Upper lobe of left lung (tissue), 4 donors: ENCODE measurements around the gene RNF103.

ENCODE experiments used
- EP300 ChIP-seq, 4 donors: sonication (generic); formaldehyde crosslinking; IDR thresholded peaks; one replicate each; pipeline ENCODE4 v1.5.1; 2017; ENCODE audit warnings: antibody characterized with exemption in 4 of 4, control low read depth in 2 of 4
- POLR2A ChIP-seq, 4 donors: fragments of 450-650 bp; IDR thresholded peaks; one replicate each; pipeline ENCODE4 v1.5.1; 2016 to 2017; ENCODE audit warnings: antibody characterized with exemption in 4 of 4, mild to moderate bottlenecking in 2 of 4
- TF ChIP-seq, protein P1 (sequence below), 6 experiments: fragments of 450-650 bp in 4 of 6; fragments of 200-600 bp in 2 of 6; sonication (generic) in 2 of 6; IDR thresholded peaks; one replicate each; pipeline ENCODE4 v1.5.1; 2016 to 2019; ENCODE audit warnings: antibody characterized with exemption in 6 of 6

DNA sequence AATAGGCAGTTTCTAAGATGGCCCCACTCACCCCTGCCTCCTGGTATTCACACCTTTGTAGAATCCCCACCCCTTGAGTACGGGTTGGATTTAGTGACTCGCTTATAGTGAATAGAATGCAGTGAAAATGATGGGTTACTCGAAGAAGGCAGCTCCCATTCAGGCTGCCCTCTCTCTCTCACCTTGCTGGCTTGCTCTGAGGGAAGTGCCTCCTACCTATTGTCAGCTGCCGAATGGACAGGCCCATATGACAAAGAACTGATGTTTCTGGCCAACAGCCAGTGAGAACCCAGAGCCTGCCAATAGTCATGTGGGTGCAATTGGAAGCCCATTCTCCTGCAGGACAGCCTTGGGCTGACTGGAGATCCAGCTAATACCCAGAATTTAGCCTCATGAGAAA is 22.1 kb upstream of the RNF103 start:
- TF ChIP-seq, protein P1, sequence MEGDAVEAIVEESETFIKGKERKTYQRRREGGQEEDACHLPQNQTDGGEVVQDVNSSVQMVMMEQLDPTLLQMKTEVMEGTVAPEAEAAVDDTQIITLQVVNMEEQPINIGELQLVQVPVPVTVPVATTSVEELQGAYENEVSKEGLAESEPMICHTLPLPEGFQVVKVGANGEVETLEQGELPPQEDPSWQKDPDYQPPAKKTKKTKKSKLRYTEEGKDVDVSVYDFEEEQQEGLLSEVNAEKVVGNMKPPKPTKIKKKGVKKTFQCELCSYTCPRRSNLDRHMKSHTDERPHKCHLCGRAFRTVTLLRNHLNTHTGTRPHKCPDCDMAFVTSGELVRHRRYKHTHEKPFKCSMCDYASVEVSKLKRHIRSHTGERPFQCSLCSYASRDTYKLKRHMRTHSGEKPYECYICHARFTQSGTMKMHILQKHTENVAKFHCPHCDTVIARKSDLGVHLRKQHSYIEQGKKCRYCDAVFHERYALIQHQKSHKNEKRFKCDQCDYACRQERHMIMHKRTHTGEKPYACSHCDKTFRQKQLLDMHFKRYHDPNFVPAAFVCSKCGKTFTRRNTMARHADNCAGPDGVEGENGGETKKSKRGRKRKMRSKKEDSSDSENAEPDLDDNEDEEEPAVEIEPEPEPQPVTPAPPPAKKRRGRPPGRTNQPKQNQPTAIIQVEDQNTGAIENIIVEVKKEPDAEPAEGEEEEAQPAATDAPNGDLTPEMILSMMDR (IDR thresholded peaks at IDR 0.05), result no peak
- TF ChIP-seq POLR2A (IDR thresholded peaks at IDR 0.05), result no peak
- no peak for TF ChIP-seq EP300 (IDR thresholded peaks at IDR 0.05)
